Neuron (in vitro differentiated cells): Measurements from ENCODE around the gene FAM237B.
"Not testable (repeated sequence)": the region's sequence is repeated elsewhere in the genome, so short reads cannot be mapped to it uniquely, and the experiment has no call there.

Experiments
- H2AFZ ChIP-seq: one replicate; pipeline ENCODE4 v1.6.1; 2013; ENCODE audit warnings: low read depth, mild to moderate bottlenecking, inconsistent platforms, low read length, moderate library complexity
- H3K27me3 ChIP-seq: one replicate; pipeline ENCODE4 v1.6.1; 2013; ENCODE audit warnings: low read length; ENCODE audit not compliant: insufficient read depth
- H3K36me3 ChIP-seq: one replicate; pipeline ENCODE4 v1.6.1; 2013; ENCODE audit warnings: low read length; ENCODE audit not compliant: insufficient read depth
- H3K4me1 ChIP-seq: one replicate; pipeline ENCODE4 v1.6.1; 2013; ENCODE audit warnings: low read length; ENCODE audit not compliant: insufficient read depth
- H3K4me3 ChIP-seq: 2 replicates; pipeline ENCODE4 v1.5.1; 2013; ENCODE audit warnings: mild to moderate bottlenecking, low read length, moderate library complexity
- H3K9me3 ChIP-seq: one replicate; pipeline ENCODE4 v1.6.1; 2013; ENCODE audit warnings: low read length

The FAM237B gene

DNA sequence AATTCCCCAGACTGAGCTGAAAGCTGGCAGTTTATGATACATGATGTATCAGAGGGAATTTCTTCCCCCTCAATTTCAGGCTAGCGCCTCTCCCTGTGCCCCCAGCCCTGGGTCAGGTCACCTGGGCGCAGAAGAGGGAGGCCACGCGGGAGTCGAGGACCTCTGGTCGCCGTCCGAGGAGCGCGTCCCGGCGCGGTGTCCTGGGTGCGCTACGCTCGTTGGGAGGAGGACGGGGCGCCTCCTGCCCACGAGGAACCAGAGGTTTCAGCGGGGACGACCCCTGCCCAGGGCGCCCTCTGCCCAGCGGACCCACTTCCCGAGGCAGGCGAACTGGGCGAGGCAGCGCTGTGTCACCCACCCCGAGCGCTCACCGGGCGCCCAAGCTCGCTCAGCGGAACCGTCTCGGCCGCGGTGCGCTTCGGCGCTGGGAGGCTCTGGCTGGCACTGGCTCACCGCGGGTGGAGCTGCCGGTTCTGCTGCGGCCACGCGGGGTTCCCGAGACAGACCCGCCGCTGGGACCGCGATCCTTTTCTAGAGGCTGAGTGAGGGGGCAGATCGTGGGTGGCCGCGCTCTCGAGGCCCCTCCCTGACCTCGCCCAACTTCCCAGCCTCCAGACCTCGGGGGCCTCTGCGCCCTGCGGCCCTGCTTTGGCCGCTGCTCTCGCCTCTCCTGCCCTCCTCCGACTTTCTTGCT is at the start of gene FAM237B:
Gene FAM237B (minus strand): TSS at position 504 of the 694 bp plus-strand sequence. CDS start 1,556 bp downstream, outside the sequence.
- H2AFZ ChIP-seq: peak within 1 kb of the TSS; percentile 76
- peaks cover 10% of the 10 kb centered on the region for H3K9me3 ChIP-seq
- H3K4me1 ChIP-seq: no peaks in the 10 kb centered on the region
- peak within 1 kb of the TSS; percentile 27 for H3K4me3 ChIP-seq
- H3K27me3 ChIP-seq: peaks cover 35% of the 10 kb centered on the region
- no peaks in the 10 kb centered on the region for H3K36me3 ChIP-seq

DNA sequence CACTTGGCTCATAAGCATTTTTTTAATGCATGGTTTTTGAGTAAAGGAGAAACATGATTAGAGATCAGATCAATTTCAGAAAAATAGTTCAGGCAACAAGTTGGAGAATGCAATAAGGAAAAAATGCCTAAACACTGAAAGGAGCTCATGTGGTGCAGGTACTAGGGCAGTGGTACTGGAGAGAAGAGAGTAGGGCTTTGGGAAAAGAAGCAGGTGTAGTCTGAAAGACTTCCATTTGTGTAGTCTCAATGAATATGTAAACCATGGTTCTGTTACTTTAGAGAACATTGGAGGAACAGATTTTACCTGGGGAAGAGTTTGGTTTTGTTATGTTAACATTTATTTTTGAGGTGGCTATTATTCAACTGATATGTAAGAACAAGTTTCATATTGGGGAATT is 30.9 kb upstream of the FAM237B start:
- Histone ChIP-seq H3K36me3 (peaks cover 21% of the 10 kb centered on the region), H2AFZ (no peak overlapping the region), H3K4me1 (peaks cover 6% of the 10 kb centered on the region), H3K9me3 (no peaks in the 10 kb centered on the region), H3K27me3 (no peaks in the 10 kb centered on the region), H3K4me3 (no peak overlapping the region)

DNA sequence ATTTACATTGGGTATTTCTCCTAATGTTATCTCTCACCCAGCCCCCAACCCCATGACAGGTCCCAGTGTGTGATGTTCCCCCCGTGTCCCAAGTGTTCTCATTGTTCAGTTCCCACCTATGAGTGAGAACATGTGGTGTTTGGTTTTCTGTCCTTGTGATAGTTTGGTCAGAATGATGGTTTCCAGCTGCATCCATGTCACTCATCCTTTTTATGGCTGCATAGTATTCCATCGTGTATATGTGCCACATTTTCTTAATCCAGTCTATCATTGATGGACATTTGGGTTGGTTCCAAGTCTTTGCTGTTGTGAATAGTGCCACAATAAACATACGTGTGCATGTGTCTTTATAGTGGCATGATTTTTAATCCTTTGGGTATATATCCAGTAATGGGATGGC is 28.9 kb upstream of the FAM237B start:
- not testable (repeated sequence) for H2AFZ ChIP-seq, H3K9me3 ChIP-seq, H3K4me3 ChIP-seq, H3K27me3 ChIP-seq, H3K36me3 ChIP-seq
- H3K4me1 ChIP-seq: peaks cover 11% of the 10 kb centered on the region

DNA sequence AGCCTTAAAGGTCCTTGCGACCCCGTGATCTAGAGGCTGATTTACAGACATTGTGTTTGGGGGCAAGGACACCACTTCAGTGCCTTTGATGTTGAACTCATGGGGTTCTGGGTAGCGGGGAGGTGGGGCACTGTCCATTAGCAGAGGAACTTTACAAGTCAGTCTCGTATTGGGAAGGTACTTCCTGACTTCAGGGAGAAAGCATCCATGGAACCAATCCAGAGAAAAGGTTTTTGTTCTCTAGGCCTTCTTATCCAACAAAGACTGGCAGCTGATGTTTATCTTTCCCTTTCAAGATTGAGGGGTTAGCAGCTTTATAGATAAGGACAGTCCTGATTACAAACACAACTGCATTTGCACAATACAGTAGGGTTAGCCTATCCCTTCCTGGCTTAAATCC is 28.2 kb upstream of the FAM237B start:
- Histone ChIP-seq H3K36me3 (peaks cover 3% of the 10 kb centered on the region), H3K4me1 (peaks cover 11% of the 10 kb centered on the region), H2AFZ (no peak overlapping the region), H3K9me3 (no peaks in the 10 kb centered on the region), H3K4me3 (no peak overlapping the region), H3K27me3 (no peaks in the 10 kb centered on the region)

DNA sequence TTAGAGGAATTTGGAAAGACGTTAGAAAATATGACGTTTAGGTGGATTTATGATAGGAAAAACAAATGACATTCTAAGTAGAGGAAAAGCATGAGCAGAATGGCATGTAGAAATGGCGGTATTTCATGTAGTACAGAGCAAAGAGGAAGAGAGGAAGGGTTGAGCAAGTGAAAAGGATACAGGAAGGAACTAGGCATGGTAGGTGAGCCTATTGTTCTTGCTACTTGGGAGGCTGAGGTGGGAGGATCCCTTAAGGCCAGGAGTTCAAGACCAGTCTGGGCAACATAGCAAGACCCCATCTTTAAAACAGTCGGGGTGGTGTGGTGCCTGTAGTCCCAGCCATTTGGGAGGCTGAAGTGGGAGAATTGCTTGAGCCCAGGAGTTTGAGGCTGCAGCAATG is 26.7 kb upstream of the FAM237B start:
- no peaks in the 10 kb centered on the region for H3K27me3 ChIP-seq
- peaks cover 3% of the 10 kb centered on the region for H3K36me3 ChIP-seq
- no peak overlapping the region for H2AFZ ChIP-seq
- no peaks in the 10 kb centered on the region for H3K9me3 ChIP-seq
- peaks cover 11% of the 10 kb centered on the region for H3K4me1 ChIP-seq
- peak overlapping the region; percentile 83 for H3K4me3 ChIP-seq

DNA sequence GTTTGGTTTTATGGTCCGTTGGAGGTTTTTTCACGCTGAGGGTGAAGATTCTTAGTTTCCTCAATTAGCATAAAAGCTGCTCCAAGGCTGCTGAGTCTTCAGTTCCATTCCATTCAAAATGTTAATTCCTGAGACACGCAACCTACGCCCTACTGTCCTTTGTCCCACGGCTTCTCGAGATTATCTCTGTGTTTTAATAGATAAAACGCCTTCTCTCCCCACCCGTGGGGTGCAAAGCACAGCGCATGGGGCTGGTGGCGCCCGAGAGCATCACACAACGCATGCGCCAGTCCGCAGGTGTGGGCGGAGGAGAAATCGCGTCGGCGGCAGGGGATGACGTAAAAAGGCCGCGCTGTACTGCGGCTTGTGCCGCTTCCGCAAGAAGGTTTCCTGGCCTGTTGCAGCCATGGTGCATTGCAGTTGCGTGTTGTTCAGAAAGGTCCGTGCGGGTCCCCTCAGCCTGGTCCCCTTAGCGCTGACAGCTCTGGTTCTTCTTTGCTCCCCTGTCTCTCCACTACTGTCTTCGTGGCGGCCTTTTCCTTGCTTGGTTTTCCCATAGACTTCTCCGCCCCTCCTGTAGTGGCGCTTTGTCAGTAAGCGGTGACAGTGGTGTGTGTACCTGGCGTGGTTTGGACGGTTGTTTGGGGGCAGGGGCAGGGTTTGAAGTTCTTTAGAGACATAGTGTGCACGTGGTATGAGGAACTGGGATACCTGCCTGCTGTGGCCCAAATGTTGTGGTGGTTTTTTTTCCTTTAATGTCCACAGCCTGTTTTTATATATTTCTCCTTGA is 25.4 kb upstream of the FAM237B start, which contains the start of gene GTPBP10:
Gene GTPBP10 (plus strand): TSS at position 381 of the 790 bp plus-strand sequence. CDS start 26 bp downstream, at position 407.
- Histone ChIP-seq H2AFZ (peak within 1 kb of the TSS; percentile 97), H3K4me1 (peaks cover 11% of the 10 kb centered on the region)

DNA sequence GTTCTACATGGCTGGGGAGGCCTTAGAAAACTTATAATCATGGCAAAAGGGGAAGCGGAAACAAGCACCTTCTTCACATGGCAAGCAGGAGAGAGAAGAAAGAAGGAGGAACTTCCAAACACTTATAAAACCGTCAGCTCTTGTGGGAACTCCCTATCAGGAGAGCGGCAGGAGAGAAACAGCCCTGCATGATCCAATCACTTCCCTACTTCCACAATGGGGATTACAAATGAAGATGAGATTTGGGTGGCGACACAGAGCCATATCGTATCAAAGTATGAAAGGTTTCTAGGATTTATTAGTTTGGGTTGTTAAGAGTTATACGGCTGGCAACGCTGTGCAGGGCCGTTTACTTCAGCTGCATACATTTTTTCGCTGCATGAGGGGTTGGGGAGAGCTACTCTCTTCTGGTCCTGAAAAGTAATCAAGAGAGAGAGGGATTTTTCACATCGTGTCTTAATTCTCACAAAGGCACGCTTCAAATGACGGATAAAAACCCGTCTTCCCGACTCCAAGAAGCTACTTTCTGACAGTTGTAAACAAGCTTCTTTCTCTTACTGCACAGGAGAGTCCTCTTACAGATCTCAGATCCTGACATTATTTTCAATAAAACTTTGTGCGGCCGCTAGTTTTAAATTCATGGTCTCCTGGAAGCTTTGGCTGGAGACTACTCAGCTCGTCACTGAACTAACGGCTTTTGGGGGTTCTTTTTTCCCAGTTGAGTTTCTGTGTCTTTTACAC is 24.7 kb upstream of the FAM237B start:
- Histone ChIP-seq H3K4me1 (peaks cover 11% of the 10 kb centered on the region), H2AFZ (peak overlapping the region; percentile 97), H3K9me3 (no peaks in the 10 kb centered on the region), H3K27me3 (no peaks in the 10 kb centered on the region), H3K36me3 (peaks cover 3% of the 10 kb centered on the region), H3K4me3 (peak overlapping the region; percentile 83)

More for the DNA sequence above, 25.4 kb upstream of the FAM237B start, which contains the start of gene GTPBP10:
- peak within 1 kb of the TSS; percentile 83 for H3K4me3 ChIP-seq
- no peaks in the 10 kb centered on the region for H3K9me3 ChIP-seq
- peaks cover 3% of the 10 kb centered on the region for H3K36me3 ChIP-seq
- H3K27me3 ChIP-seq: no peaks in the 10 kb centered on the region

DNA sequence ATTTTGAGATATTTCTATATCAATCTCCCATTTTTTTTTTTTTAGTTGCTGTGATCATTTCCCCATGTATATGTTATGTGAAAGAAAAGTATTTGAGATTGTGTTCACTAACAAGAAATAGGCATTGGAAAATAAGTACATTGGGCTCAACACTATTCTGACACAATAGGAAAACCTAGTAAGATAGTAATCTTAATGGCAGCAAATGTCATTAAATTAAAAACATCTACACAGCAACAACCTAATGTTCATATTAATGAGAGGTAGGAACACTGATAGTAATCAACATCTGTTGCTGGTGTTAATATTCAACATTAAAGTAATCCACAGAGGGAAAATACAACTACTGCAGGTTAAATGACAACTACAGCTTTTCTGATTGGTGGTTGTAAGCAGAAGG is 23.9 kb upstream of the FAM237B start:
- Histone ChIP-seq H3K4me3 (peak overlapping the region; percentile 83), H3K9me3 (no peaks in the 10 kb centered on the region), H3K4me1 (peaks cover 11% of the 10 kb centered on the region), H3K27me3 (no peaks in the 10 kb centered on the region), H3K36me3 (peaks cover 3% of the 10 kb centered on the region), H2AFZ (peak overlapping the region; percentile 97)

DNA sequence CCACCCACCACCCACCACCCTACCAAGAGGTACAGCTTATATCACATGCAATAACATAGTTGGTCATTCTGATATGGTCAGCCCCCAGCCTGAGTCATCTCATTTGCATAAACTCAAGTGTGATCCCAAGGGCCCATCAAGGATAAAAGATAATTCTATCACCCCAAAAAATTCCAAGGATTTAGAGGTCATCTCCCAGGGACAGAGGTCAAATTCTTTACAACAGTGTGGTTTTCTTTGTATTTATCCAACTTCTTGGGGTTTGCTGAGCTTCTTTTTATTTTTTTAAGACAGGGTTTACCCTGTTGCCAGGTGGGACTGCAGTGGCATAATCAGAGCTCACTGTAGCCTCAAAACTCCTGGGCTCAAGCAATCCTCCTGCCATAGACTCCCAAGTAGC is 16.0 kb upstream of the FAM237B start:
- no peak overlapping the region for H2AFZ ChIP-seq
- H3K4me1 ChIP-seq: peaks cover 2% of the 10 kb centered on the region
- no peaks in the 10 kb centered on the region for H3K9me3 ChIP-seq
- no peaks in the 10 kb centered on the region for H3K36me3 ChIP-seq
- H3K4me3 ChIP-seq: no peak overlapping the region
- H3K27me3 ChIP-seq: no peaks in the 10 kb centered on the region

DNA sequence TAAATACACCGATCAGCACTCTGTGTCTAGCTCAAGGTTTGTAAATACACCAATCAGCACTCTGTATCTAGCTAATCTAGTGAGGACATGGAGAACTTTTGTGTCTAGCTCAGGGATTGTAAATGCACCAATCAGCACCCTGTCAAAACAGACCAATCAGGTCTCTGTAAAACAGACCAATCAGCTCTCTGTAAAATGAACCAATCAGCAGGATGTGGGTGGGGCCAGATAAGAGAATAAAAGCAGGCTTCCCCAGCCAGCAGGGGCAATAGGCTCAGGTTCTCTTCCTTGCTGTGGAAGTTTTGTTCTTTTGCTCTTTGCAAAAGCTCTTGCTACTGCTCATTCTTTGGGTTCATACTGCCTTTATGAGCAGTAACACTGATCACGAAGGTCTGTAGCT is 13.8 kb upstream of the FAM237B start:
- H2AFZ ChIP-seq, H3K36me3 ChIP-seq, H3K9me3 ChIP-seq, H3K4me1 ChIP-seq, H3K27me3 ChIP-seq, H3K4me3 ChIP-seq: not testable (repeated sequence)

DNA sequence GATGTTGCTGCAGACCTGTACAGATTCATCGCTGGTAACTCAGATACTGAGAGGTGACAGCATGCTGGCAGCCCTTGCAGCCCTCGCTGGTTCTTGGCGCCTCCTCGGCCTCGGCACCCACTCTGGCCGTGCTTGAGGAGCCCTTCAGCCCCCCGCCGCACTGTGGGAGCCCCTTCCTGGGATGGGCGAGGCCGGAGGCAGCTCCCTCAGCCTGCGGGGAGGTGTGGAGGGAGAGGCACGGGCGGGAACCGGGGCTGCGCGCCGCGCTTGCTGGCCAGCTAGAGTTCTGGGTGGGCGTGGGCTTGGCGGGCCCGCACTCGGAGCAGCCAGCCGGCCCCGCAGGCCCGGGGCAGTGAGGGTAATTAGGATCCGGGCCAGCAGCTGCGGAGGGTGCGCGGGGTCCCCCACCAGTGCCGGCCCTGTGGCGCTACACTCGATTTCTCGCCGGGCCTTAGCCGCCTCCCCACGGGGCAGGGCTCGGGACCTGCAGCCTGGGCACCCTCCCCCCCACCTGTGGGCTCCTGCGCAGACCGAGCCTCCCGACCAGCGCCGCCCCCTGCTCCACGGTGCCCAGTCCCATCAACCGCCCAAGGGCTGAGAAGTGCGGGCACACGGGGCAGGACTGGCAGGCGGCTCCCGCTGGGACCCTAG is 13.2 kb upstream of the FAM237B start:
- H3K27me3 ChIP-seq: no peaks in the 10 kb centered on the region
- no peaks in the 10 kb centered on the region for H3K36me3 ChIP-seq
- no peak overlapping the region for H2AFZ ChIP-seq
- H3K9me3 ChIP-seq: no peaks in the 10 kb centered on the region
- no peak overlapping the region for H3K4me3 ChIP-seq
- peaks cover 2% of the 10 kb centered on the region for H3K4me1 ChIP-seq

DNA sequence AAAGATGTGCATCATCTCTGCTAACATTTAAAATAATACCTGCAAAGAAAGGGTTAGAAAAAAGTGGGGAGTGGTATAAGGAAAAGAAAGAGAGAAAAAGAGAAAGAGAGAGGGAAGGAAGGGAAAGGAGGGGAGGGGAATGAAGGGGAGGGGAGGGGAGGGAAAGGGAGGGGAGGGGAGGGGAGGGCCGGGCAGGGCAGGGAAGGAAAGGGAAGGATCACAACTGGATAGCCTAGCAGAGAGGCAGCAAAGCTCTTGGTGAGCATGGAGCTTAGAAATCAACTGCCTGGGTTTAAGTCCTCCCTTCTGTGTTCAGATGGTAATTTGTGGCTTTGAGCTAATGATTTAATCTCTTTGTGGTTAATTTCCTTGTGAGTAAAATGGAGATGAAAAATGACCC is 5.4 kb upstream of the FAM237B start:
- H3K9me3 ChIP-seq: peaks cover 7% of the 10 kb centered on the region
- no peak overlapping the region for H3K4me3 ChIP-seq
- no peaks in the 10 kb centered on the region for H3K36me3 ChIP-seq
- peaks cover 18% of the 10 kb centered on the region for H3K27me3 ChIP-seq
- no peak overlapping the region for H2AFZ ChIP-seq
- no peaks in the 10 kb centered on the region for H3K4me1 ChIP-seq
